NCI-H446 (cell line): ENCODE measurements around the gene PUM1.
A peak's percentile ranks its signal among the peaks of the same experiment; 100 is the strongest.
"Not testable (repeated sequence)": the region's sequence is repeated elsewhere in the genome, so short reads cannot be mapped to it uniquely, and the experiment has no call there.

Source experiments
- DNase-seq, 2 experiments: peaks; one replicate each; lab custom pipeline; 2025; lab: John Stamatoyannopoulos, UW

The PUM1 gene

GRCh38 chr1:31065310-31066217 lies at the start of gene PUM1:
Gene PUM1 (minus strand): TSS chr1:31065717. CDS start chr1:31059566, 6,151 bp downstream.
- peak; percentile 98 to 99 for DNase-seq

- DNase-seq = no peak
These were observed 46.9 kb upstream of the PUM1 start for GRCh38 chr1:31112266-31112935.

- no peak for DNase-seq
These were observed 45.9 kb upstream of the PUM1 start for GRCh38 chr1:31111290-31111951.

- DNase-seq = no peak
These were observed 45.3 kb upstream of the PUM1 start for GRCh38 chr1:31110846-31111245.

GRCh38 chr1:31108861-31109260 lies 43.3 kb upstream of the PUM1 start:
- DNase-seq = no peak

- no peak for DNase-seq
These were observed 40.1 kb upstream of the PUM1 start for GRCh38 chr1:31105646-31106045.

GRCh38 chr1:31102501-31102950 lies 37.0 kb upstream of the PUM1 start:
- no peak for DNase-seq

GRCh38 chr1:31101147-31101502 lies 35.6 kb upstream of the PUM1 start:
- no peak for DNase-seq

GRCh38 chr1:31099293-31100032 lies 33.9 kb upstream of the PUM1 start:
- no peak for DNase-seq

- no peak for DNase-seq
These were observed 30.5 kb upstream of the PUM1 start for GRCh38 chr1:31095985-31096384.

GRCh38 chr1:31095298-31095981 lies 29.9 kb upstream of the PUM1 start:
- DNase-seq = no peak

- DNase-seq = not testable (repeated sequence)
These were observed 22.6 kb upstream of the PUM1 start for GRCh38 chr1:31088081-31088480.

- DNase-seq = no peak
These were observed 19.5 kb upstream of the PUM1 start for GRCh38 chr1:31084782-31085569.

- DNase-seq = no peak
These were observed 16.9 kb upstream of the PUM1 start for GRCh38 chr1:31082385-31082784.

- DNase-seq = no peak
These were observed 7.5 kb upstream of the PUM1 start for GRCh38 chr1:31073044-31073443.

GRCh38 chr1:31072304-31072746 lies 6.8 kb upstream of the PUM1 start:
- DNase-seq = no peak

- DNase-seq = no peak
These were observed 3.9 kb upstream of the PUM1 start for GRCh38 chr1:31069392-31069791.

GRCh38 chr1:31064718-31065309 lies 703 bp downstream of the PUM1 start:
- DNase-seq = peak in 1 of 2 experiments; percentile 51

GRCh38 chr1:31064111-31064717 lies 1.3 kb downstream of the PUM1 start:
- DNase-seq = no peak

- no peak for DNase-seq
These were observed 1.9 kb downstream of the PUM1 start for GRCh38 chr1:31063631-31064030.
